ENCODE data around the gene SH3D19. TPM values are rescaled to one million over a fixed set of nuclear protein-coding genes. Genes with fewer than 3 reads are reported as not detected.
"Not testable (repeated sequence)": the region's sequence is repeated elsewhere in the genome, so short reads cannot be mapped to it uniquely, and the experiment has no call there.

The SH3D19 gene
- total and polyA plus RNA-seq, 3 donors from 2014 or later = 40.6 to 58.6 (median 49.9) TPM

DNA sequence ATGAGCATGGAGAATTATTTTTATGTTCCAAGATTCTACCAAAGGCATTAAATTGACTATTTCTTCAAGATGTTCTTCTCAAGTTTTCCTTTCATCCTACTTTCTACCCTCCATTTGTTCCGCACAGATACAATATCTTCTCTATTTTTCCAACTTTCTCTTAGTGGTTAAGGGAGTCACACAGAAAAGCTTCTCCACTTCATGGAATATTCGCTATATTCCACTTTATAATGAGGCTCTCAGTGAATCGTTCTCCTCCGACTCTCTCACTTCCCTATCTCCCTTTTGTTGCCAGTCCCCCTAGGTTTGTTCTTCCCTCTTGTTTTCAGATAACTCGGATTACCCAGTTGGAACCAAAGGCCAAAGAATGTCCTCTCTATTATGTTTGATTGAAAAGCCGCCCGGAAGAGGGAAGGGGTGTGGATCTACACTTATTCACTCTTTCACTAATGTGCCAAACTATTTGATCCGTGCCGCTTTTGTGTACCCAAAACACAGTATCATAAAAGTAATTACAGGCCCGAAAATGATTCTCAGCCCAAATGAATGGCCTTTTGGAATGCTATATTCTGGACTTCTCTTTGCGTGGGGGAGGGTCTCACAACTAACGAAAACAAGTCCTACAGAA lies 1.2 kb downstream of the SH3D19 start:
- Histone ChIP-seq H3K4me1 (peaks cover 7% of the 10 kb centered on the region), H3K27ac (peak overlapping the region; percentile 84 to 90), H3K27me3 (no peaks in the 10 kb centered on the region), H3K9me3 (no peaks in the 10 kb centered on the region), H3K4me3 (peak overlapping the region; percentile 74 to 83), H3K36me3 (ENCODE audit: low read depth, missing control alignments) (no peaks in the 10 kb centered on the region)
- no peak for TF ChIP-seq POLR2A (IDR thresholded peaks at IDR 0.05)
- TF ChIP-seq, protein P1, sequence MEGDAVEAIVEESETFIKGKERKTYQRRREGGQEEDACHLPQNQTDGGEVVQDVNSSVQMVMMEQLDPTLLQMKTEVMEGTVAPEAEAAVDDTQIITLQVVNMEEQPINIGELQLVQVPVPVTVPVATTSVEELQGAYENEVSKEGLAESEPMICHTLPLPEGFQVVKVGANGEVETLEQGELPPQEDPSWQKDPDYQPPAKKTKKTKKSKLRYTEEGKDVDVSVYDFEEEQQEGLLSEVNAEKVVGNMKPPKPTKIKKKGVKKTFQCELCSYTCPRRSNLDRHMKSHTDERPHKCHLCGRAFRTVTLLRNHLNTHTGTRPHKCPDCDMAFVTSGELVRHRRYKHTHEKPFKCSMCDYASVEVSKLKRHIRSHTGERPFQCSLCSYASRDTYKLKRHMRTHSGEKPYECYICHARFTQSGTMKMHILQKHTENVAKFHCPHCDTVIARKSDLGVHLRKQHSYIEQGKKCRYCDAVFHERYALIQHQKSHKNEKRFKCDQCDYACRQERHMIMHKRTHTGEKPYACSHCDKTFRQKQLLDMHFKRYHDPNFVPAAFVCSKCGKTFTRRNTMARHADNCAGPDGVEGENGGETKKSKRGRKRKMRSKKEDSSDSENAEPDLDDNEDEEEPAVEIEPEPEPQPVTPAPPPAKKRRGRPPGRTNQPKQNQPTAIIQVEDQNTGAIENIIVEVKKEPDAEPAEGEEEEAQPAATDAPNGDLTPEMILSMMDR (IDR thresholded peaks at IDR 0.05) = no peak
- no peak for DNase-seq
- intact Hi-C loops (cut with DNase I; ENCODE audit: low total_unique reads) = no loop called here
- WGBS, 2 donors = 12 to 15% methylated on average over 12 of the region's 12 CpGs

DNA sequence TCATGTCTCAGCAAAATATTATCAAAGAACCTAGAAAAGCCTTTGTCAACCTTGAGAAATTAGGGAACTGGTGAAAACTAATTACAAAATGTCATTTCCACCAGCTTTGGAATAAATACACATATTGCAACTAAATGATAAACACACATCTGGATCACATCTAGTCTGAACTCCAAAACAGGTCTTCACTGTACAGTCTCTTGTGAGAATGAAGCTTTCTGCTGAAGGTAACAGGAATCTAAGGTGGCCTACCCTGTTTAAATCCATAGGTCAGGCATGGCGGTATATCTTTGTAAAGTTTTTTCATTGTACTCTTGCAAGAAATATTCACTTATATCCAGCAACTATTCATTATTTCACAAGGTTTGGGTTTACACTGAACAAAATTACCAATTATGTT lies 1.7 kb downstream of the SH3D19 start:
- WGBS, 2 donors = 61 to 63% methylated on average over 1 of the region's 1 CpG
- Histone ChIP-seq H3K4me1 (peaks cover 7% of the 10 kb centered on the region), H3K27me3 (no peaks in the 10 kb centered on the region), H3K4me3 (peak overlapping the region in 1 of 2 donors; percentile 83), H3K36me3 (ENCODE audit: low read depth, missing control alignments) (no peaks in the 10 kb centered on the region), H3K27ac (peak overlapping the region; percentile 84 to 90), H3K9me3 (no peaks in the 10 kb centered on the region)
- intact Hi-C loops (cut with DNase I; ENCODE audit: low total_unique reads) = no loop called here
- TF ChIP-seq, protein P1 (IDR thresholded peaks at IDR 0.05) = no peak
- no peak for TF ChIP-seq POLR2A (IDR thresholded peaks at IDR 0.05)
- DNase-seq = no peak

DNA sequence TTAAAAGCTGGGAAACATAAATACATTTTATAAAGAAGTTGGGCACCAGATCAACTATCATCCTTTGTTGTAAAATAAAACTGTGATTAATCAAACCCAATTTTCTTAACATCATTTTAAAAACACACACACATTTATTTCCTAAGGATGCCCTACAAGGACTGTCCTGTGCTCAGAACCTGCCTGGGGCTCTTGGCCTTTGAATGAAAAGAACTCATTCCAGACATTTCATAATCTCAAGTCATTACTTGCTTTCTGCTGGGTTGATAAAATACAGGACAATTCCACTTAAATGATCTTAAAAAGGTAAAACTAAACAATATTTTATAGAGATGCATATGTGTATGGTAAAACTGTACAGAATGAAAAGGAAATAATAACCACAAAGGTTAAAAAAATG lies 2.8 kb downstream of the SH3D19 start:
- intact Hi-C loops (cut with DNase I; ENCODE audit: low total_unique reads) = no loop called here
- H3K4me1 ChIP-seq = peaks cover 7% of the 10 kb centered on the region
- no peak overlapping the region for H3K4me3 ChIP-seq
- H3K27ac ChIP-seq = no peak overlapping the region
- TF ChIP-seq, protein P1 (IDR thresholded peaks at IDR 0.05) = no peak
- TF ChIP-seq POLR2A (IDR thresholded peaks at IDR 0.05) = no peak
- H3K9me3 ChIP-seq = no peaks in the 10 kb centered on the region
- no peak for DNase-seq
- no peaks in the 10 kb centered on the region for H3K36me3 ChIP-seq (ENCODE audit: low read depth, missing control alignments)
- no peaks in the 10 kb centered on the region for H3K27me3 ChIP-seq

DNA sequence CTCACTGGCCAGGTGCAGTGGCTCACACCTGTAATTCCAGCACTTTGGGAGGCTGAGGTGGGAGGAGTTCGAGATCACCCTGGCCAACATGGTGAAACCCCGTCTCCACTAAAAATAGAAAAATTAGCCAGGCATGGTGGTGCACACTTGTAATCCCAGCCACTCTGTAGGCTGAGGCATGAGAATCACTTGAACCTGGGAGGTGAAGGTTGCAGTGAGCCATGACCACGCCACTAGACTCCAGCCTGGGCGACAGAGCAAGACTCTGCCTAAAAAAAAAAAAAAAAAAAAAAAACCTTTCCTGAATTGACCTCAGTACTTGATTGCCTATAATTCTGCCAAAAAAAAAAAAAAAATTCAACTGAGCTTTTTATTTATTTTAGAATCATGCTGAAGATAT lies 3.2 kb downstream of the SH3D19 start:
- DNase-seq; H3K27ac ChIP-seq; H3K9me3 ChIP-seq; intact Hi-C loops (cut with DNase I; ENCODE audit: low total_unique reads); H3K27me3 ChIP-seq; H3K36me3 ChIP-seq (ENCODE audit: low read depth, missing control alignments); H3K4me1 ChIP-seq; H3K4me3 ChIP-seq: not testable (repeated sequence)
- 82 to 90% methylated on average over 4 of the region's 4 CpGs for WGBS, 2 donors

DNA sequence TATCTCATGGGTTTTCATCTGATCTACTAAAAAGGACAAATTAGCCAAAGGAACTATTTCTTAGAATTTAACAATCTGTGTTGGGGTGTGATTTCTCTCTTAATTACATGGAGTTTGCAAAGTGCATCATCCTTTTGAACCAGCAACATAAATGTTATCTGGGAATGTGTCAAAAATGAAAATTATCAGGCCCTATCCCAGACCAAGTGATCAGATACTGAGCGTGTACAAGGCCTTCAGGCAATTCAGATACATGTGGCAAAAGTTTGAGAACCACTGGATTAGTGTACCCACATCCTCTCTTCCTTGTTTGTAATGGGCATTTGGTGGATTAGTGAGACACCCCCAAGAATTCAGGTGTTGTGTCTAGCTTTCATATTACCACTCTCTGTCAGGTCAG lies 3.8 kb downstream of the SH3D19 start:
- Histone ChIP-seq H3K4me1 (peaks cover 7% of the 10 kb centered on the region), H3K27me3 (no peaks in the 10 kb centered on the region), H3K27ac (no peak overlapping the region), H3K36me3 (ENCODE audit: low read depth, missing control alignments) (no peaks in the 10 kb centered on the region), H3K9me3 (no peaks in the 10 kb centered on the region), H3K4me3 (no peak overlapping the region)
- intact Hi-C loops (cut with DNase I; ENCODE audit: low total_unique reads) = no loop called here
- 52 to 63% methylated on average over 1 of the region's 1 CpG for WGBS, 2 donors
- no peak for DNase-seq
- TF ChIP-seq, protein P1 (IDR thresholded peaks at IDR 0.05) = no peak
- no peak for TF ChIP-seq POLR2A (IDR thresholded peaks at IDR 0.05)

All from testis (tissue), 3 donors.